SK-N-SH treated with all-trans-retinoic acid at 6 μM for 48 hours (cell line): ENCODE results near the gene TMEM62.

Experiments
- ATAC-seq: fragments of 200-7000 bp; cut with Tn5 transposase; 3 replicates; pipeline ENCODE4 v1.9.1; 2020; ENCODE audit warnings: mild to moderate bottlenecking, moderate library complexity
- ARNTL ChIP-seq: fragments of 450-650 bp; formaldehyde crosslinking; IDR thresholded peaks from 2 replicates; pipeline ENCODE4 v1.5.0; 2020; ENCODE audit warnings: low read depth, mild to moderate bottlenecking, moderate library complexity, borderline replicate concordance
- BACH2 ChIP-seq: fragments of 250-450 bp; sonication (Bioruptor Pico); IDR thresholded peaks from 2 replicates; pipeline ENCODE4 v1.9.0; 2021; ENCODE audit warnings: mild to moderate bottlenecking, borderline replicate concordance
- CREB5 ChIP-seq: fragments of 250-450 bp; sonication (Bioruptor Pico); IDR thresholded peaks from 2 replicates; pipeline ENCODE4 v1.5.1; 2020; ENCODE audit warnings: low read depth, mild to moderate bottlenecking, moderate library complexity
- CSDC2 ChIP-seq: fragments of 250-450 bp; sonication (Bioruptor Pico); IDR thresholded peaks from 2 replicates; pipeline ENCODE4 v1.5.0; 2020; ENCODE audit warnings: mild to moderate bottlenecking, moderate library complexity
- CSRNP3 ChIP-seq: fragments of 250-450 bp; sonication (Bioruptor Pico); IDR thresholded peaks from 2 replicates; pipeline ENCODE4 v1.5.1; 2021; ENCODE audit warnings: mild to moderate bottlenecking, moderate library complexity
- ESRRG ChIP-seq: fragments of 250-450 bp; sonication (Bioruptor Pico); IDR thresholded peaks from 2 replicates; pipeline ENCODE4 v1.6.1; 2021; ENCODE audit warnings: mild to moderate bottlenecking
- GLIS3 ChIP-seq: fragments of 250-450 bp; sonication (Bioruptor Pico); IDR thresholded peaks from 2 replicates; pipeline ENCODE4 v1.5.0; 2020; ENCODE audit warnings: mild to moderate bottlenecking, moderate library complexity
- ISL1 ChIP-seq: fragments of 250-450 bp; sonication (Bioruptor Pico); IDR thresholded peaks from 2 replicates; pipeline ENCODE4 v2.1.2; 2022; ENCODE audit warnings: mild to moderate bottlenecking, moderate library complexity
- OSR1 ChIP-seq: fragments of 250-450 bp; sonication (Bioruptor Pico); IDR thresholded peaks from 2 replicates; pipeline ENCODE4 v1.8.0; 2022; ENCODE audit warnings: moderate library complexity, mild to moderate bottlenecking, inconsistent platforms
- PATZ1 ChIP-seq: fragments of 250-450 bp; sonication (Bioruptor Pico); IDR thresholded peaks from 2 replicates; pipeline ENCODE4 v1.8.0; 2020; ENCODE audit warnings: mild to moderate bottlenecking, moderate library complexity, borderline replicate concordance
- POU6F1 ChIP-seq: fragments of 250-450 bp; sonication (Bioruptor Pico); IDR thresholded peaks from 2 replicates; pipeline ENCODE4 v1.8.0; 2021; ENCODE audit warnings: low read depth, mild to moderate bottlenecking, moderate library complexity, borderline replicate concordance
- RARB ChIP-seq: fragments of 250-450 bp; sonication (Bioruptor Pico); IDR thresholded peaks from 2 replicates; pipeline ENCODE4 v1.8.0; 2021; ENCODE audit warnings: mild to moderate bottlenecking, moderate library complexity
- SNAI2 ChIP-seq: fragments of 250-450 bp; sonication (Bioruptor Pico); IDR thresholded peaks from 2 replicates; pipeline ENCODE4 v1.5.0; 2020; ENCODE audit warnings: mild to moderate bottlenecking, moderate library complexity
- TCF4 ChIP-seq: fragments of 250-450 bp; sonication (Bioruptor Pico); IDR thresholded peaks from 2 replicates; pipeline ENCODE4 v1.8.0; 2021; ENCODE audit warnings: mild to moderate bottlenecking, moderate library complexity, borderline replicate concordance
- TOX ChIP-seq: fragments of 250-450 bp; sonication (Bioruptor Pico); IDR thresholded peaks from 2 replicates; pipeline ENCODE4 v1.8.0; 2021; ENCODE audit warnings: mild to moderate bottlenecking, moderate library complexity, borderline replicate concordance
- ZC3H10 ChIP-seq: fragments of 250-450 bp; sonication (Bioruptor Pico); IDR thresholded peaks from 2 replicates; pipeline ENCODE4 v1.5.1; 2021; ENCODE audit warnings: mild to moderate bottlenecking, moderate library complexity
- ZFP3 ChIP-seq: fragments of 250-450 bp; sonication (Bioruptor Pico); IDR thresholded peaks from 2 replicates; pipeline ENCODE4 v1.5.0; 2020; ENCODE audit warnings: mild to moderate bottlenecking, moderate library complexity
- ZFP30 ChIP-seq: fragments of 450-650 bp; formaldehyde crosslinking; IDR thresholded peaks from 2 replicates; pipeline ENCODE4 v1.5.0; 2022; ENCODE audit warnings: mild to moderate bottlenecking, moderate library complexity
- ZNF565 ChIP-seq: fragments of 450-650 bp; formaldehyde crosslinking; conservative IDR thresholded peaks from 2 replicates; pipeline ENCODE4 v1.5.0; 2020; ENCODE audit warnings: low read depth, mild to moderate bottlenecking, moderate library complexity
- ZNF70 ChIP-seq: fragments of 450-650 bp; formaldehyde crosslinking; IDR thresholded peaks from 2 replicates; pipeline ENCODE4 v1.5.0; 2020; ENCODE audit warnings: mild to moderate bottlenecking, moderate library complexity
- ZNF8 ChIP-seq: fragments of 450-650 bp; formaldehyde crosslinking; IDR thresholded peaks from 2 replicates; pipeline ENCODE4 v1.5.0; 2020; ENCODE audit warnings: mild to moderate bottlenecking, moderate library complexity

The TMEM62 gene

GRCh38 chr15:43093026-43093425, 40.4 kb upstream of the TMEM62 start:
- no peak for ATAC-seq
- TF ChIP-seq BACH2 (CRISPR knock-in tag) = no peak
- TF ChIP-seq ARNTL = no peak
- TF ChIP-seq TCF4 (CRISPR knock-in tag) = no peak
- TF ChIP-seq CREB5 = no peak
- TF ChIP-seq ZC3H10 (CRISPR knock-in tag) = no peak
- no peak for TF ChIP-seq GLIS3 (CRISPR knock-in tag)
- no peak for TF ChIP-seq ZFP30 (CRISPR knock-in tag)
- no peak for TF ChIP-seq OSR1 (CRISPR knock-in tag)
- TF ChIP-seq ESRRG (CRISPR knock-in tag) = no peak
- no peak for TF ChIP-seq ZNF8
- TF ChIP-seq ZNF70 (CRISPR knock-in tag) = no peak
- no peak for TF ChIP-seq CSDC2 (CRISPR knock-in tag)
- no peak for TF ChIP-seq ZFP3 (CRISPR knock-in tag)

- ATAC-seq = no peak
- no peak for TF ChIP-seq OSR1 (CRISPR knock-in tag)
- no peak for TF ChIP-seq PATZ1 (CRISPR knock-in tag)
- TF ChIP-seq TOX (CRISPR knock-in tag) = no peak
- no peak for TF ChIP-seq ZC3H10 (CRISPR knock-in tag)
- TF ChIP-seq ESRRG (CRISPR knock-in tag) = no peak
- TF ChIP-seq GLIS3 (CRISPR knock-in tag) = no peak
- no peak for TF ChIP-seq ZNF565
- no peak for TF ChIP-seq BACH2 (CRISPR knock-in tag)
- TF ChIP-seq ISL1 = no peak
- no peak for TF ChIP-seq ZNF70 (CRISPR knock-in tag)
- TF ChIP-seq CSRNP3 (CRISPR knock-in tag) = no peak
- no peak for TF ChIP-seq RARB
- TF ChIP-seq SNAI2 (CRISPR knock-in tag) = no peak
- no peak for TF ChIP-seq CSDC2 (CRISPR knock-in tag)
- no peak for TF ChIP-seq ZNF8
- TF ChIP-seq ZFP30 (CRISPR knock-in tag) = no peak
- no peak for TF ChIP-seq TCF4 (CRISPR knock-in tag)
Measured at GRCh38 chr15:43094416-43095030, 38.9 kb upstream of the TMEM62 start.

- ATAC-seq = no peak
Measured at GRCh38 chr15:43095243-43095642, 38.1 kb upstream of the TMEM62 start.

More at GRCh38 chr15:43095243-43095642, 38.1 kb upstream of the TMEM62 start:
- TF ChIP-seq PATZ1 (CRISPR knock-in tag) = no peak
- no peak for TF ChIP-seq GLIS3 (CRISPR knock-in tag)
- no peak for TF ChIP-seq ZNF565
- no peak for TF ChIP-seq ZNF70 (CRISPR knock-in tag)
- TF ChIP-seq POU6F1 = no peak
- no peak for TF ChIP-seq RARB
- TF ChIP-seq CSRNP3 (CRISPR knock-in tag) = no peak
- no peak for TF ChIP-seq CSDC2 (CRISPR knock-in tag)
- TF ChIP-seq CREB5 = no peak
- TF ChIP-seq ARNTL = no peak
